ENCODE data around the gene NKX3-2.

The NKX3-2 gene

GRCh38 chr4:13496605-13497004 is 47.7 kb downstream of the NKX3-2 start:
- no peak for DNase-seq

- no peak for DNase-seq
Measured at GRCh38 chr4:13495753-13496152, 48.6 kb downstream of the NKX3-2 start.

GRCh38 chr4:13493793-13494192 is 50.5 kb downstream of the NKX3-2 start:
- no peak for DNase-seq

- no peak for DNase-seq
Measured at GRCh38 chr4:13492747-13493146, 51.6 kb downstream of the NKX3-2 start.
